KMS-11 (cell line): ENCODE data around the gene SEC14L6.

ENCODE experiments used
- H2AFZ ChIP-seq: fragments of 200-600 bp; sonication (generic); 2 replicates; pipeline ENCODE4 v1.6.1; 2016; ENCODE audit warnings: antibody characterized with exemption, mixed run types, low read depth
- H3K27ac ChIP-seq: fragments of 200-600 bp; sonication (generic); 2 replicates; pipeline ENCODE4 v1.6.1; 2016; ENCODE audit warnings: mild to moderate bottlenecking, mixed run types
- H3K27me3 ChIP-seq: fragments of 200-600 bp; sonication (generic); 2 replicates; pipeline ENCODE4 v1.6.1; 2017; ENCODE audit warnings: mild to moderate bottlenecking, low read depth, mixed run types, moderate library complexity; ENCODE audit not compliant: insufficient read depth
- H3K36me3 ChIP-seq: fragments of 200-600 bp; sonication (generic); 2 replicates; pipeline ENCODE4 v1.6.1; 2017; ENCODE audit warnings: mild to moderate bottlenecking, mixed run types; ENCODE audit not compliant: insufficient read depth
- H3K4me1 ChIP-seq: fragments of 200-600 bp; sonication (generic); 2 replicates; pipeline ENCODE4 v1.6.1; 2016; ENCODE audit warnings: mild to moderate bottlenecking, low read depth, mixed run types; ENCODE audit not compliant: poor library complexity, severe bottlenecking
- H3K4me2 ChIP-seq: fragments of 200-600 bp; sonication (generic); 2 replicates; pipeline ENCODE4 v1.7.0; 2016; ENCODE audit warnings: mild to moderate bottlenecking, mixed run types
- H3K4me3 ChIP-seq: fragments of 200-600 bp; sonication (generic); IDR thresholded peaks from 2 replicates; pipeline ENCODE4 v1.6.1; 2017; ENCODE audit warnings: low read depth, low read length, mixed read lengths; ENCODE audit not compliant: insufficient read depth
- H3K79me2 ChIP-seq: fragments of 200-600 bp; sonication (generic); 2 replicates; pipeline ENCODE4 v1.6.1; 2016; ENCODE audit warnings: low read depth, mixed run types; ENCODE audit not compliant: insufficient read depth
- H3K9ac ChIP-seq: fragments of 200-600 bp; sonication (generic); 2 replicates; pipeline ENCODE4 v1.6.1; 2016; ENCODE audit warnings: mild to moderate bottlenecking, mixed run types
- H4K20me1 ChIP-seq: fragments of 200-600 bp; sonication (generic); 2 replicates; pipeline ENCODE4 v1.6.1; 2016; ENCODE audit warnings: mild to moderate bottlenecking, mixed run types; ENCODE audit not compliant: insufficient read depth
- CTCF ChIP-seq: fragments of 200-600 bp; sonication (generic); conservative IDR thresholded peaks from 2 replicates; pipeline ENCODE4 v1.6.1; 2017; ENCODE audit warnings: low read depth, mild to moderate bottlenecking, antibody characterized with exemption, low read length, moderate library complexity, mixed read lengths

The SEC14L6 gene

GRCh38 chr22:30582051-30582450, 35.5 kb upstream of the SEC14L6 start:
- H3K4me1 ChIP-seq = no peaks in the 10 kb centered on the region
- peaks cover 3% of the 10 kb centered on the region; the same call in 1 of the 2 replicates for H3K36me3 ChIP-seq
- no peak overlapping the region for H3K9ac ChIP-seq
- no peak overlapping the region for H3K4me2 ChIP-seq
- no peaks in the 10 kb centered on the region for H3K79me2 ChIP-seq
- no peak overlapping the region for H2AFZ ChIP-seq
- no peak for TF ChIP-seq CTCF
- H3K4me3 ChIP-seq = no peak overlapping the region
- H3K27ac ChIP-seq = no peak overlapping the region
- H4K20me1 ChIP-seq = no peaks in the 10 kb centered on the region
- H3K27me3 ChIP-seq = no peaks in the 10 kb centered on the region

GRCh38 chr22:30580896-30581295, 34.4 kb upstream of the SEC14L6 start:
- Histone ChIP-seq H4K20me1 (no peaks in the 10 kb centered on the region), H3K4me3 (no peak overlapping the region), H3K4me1 (no peaks in the 10 kb centered on the region), H3K27ac (no peak overlapping the region), H3K36me3 (no peaks in the 10 kb centered on the region; the same call in 1 of the 2 replicates), H3K9ac (no peak overlapping the region), H3K27me3 (no peaks in the 10 kb centered on the region), H2AFZ (no peak overlapping the region), H3K4me2 (no peak overlapping the region), H3K79me2 (no peaks in the 10 kb centered on the region)
- no peak for TF ChIP-seq CTCF

- Histone ChIP-seq H3K27ac (no peak overlapping the region), H3K9ac (no peak overlapping the region), H3K4me1 (no peaks in the 10 kb centered on the region), H3K27me3 (no peaks in the 10 kb centered on the region), H3K4me2 (no peak overlapping the region), H2AFZ (no peak overlapping the region), H3K79me2 (no peaks in the 10 kb centered on the region), H4K20me1 (no peaks in the 10 kb centered on the region), H3K4me3 (no peak overlapping the region), H3K36me3 (no peaks in the 10 kb centered on the region; the same call in 1 of the 2 replicates)
- TF ChIP-seq CTCF = no peak
Measured at GRCh38 chr22:30578481-30578880, 31.9 kb upstream of the SEC14L6 start.

- no peaks in the 10 kb centered on the region; the same call in 1 of the 2 replicates for H3K27me3 ChIP-seq
- H4K20me1 ChIP-seq = no peaks in the 10 kb centered on the region
- no peak overlapping the region for H3K4me3 ChIP-seq
- no peaks in the 10 kb centered on the region for H3K79me2 ChIP-seq
- no peak overlapping the region for H3K9ac ChIP-seq
- H3K4me1 ChIP-seq = no peaks in the 10 kb centered on the region
- no peak for TF ChIP-seq CTCF
- H3K36me3 ChIP-seq = no peaks in the 10 kb centered on the region; the same call in 1 of the 2 replicates
- H3K27ac ChIP-seq = no peak overlapping the region
- H3K4me2 ChIP-seq = no peak overlapping the region
- H2AFZ ChIP-seq = no peak overlapping the region
Measured at GRCh38 chr22:30575859-30576258, 29.3 kb upstream of the SEC14L6 start.
